Neural progenitor cell (in vitro differentiated cells): ENCODE measurements around the gene NRGN. TPM values are rescaled to one million over a fixed set of nuclear protein-coding genes. Genes with fewer than 3 reads are reported as not detected.
A peak's percentile ranks its signal among the peaks of the same experiment; 100 is the strongest.

Source experiments
- DNase-seq: peaks from one replicate; pipeline ENCODE4 v3.0.0-alpha.2; 2016; ENCODE audit warnings: low spot score
- H2AFZ ChIP-seq: fragments of 200-600 bp; sonication (generic); replicated peaks from 2 replicates; pipeline ENCODE4 v1.6.1; 2016; ENCODE audit warnings: antibody characterized with exemption
- H3F3A ChIP-seq: fragments of 200-600 bp; sonication (generic); 2 replicates; pipeline ENCODE4 v1.6.1; 2016; ENCODE audit warnings: antibody characterized with exemption, low read depth
- H3K27ac ChIP-seq: fragments of 200-600 bp; sonication (generic); 2 replicates; pipeline ENCODE4 v1.5.1; 2016; ENCODE audit warnings: mild to moderate bottlenecking
- H3K27me3 ChIP-seq: fragments of 200-600 bp; sonication (generic); 2 replicates; pipeline ENCODE4 v1.6.1; 2016; ENCODE audit warnings: mild to moderate bottlenecking, moderate library complexity
- H3K36me3 ChIP-seq: fragments of 200-600 bp; sonication (generic); 2 replicates; pipeline ENCODE4 v1.5.1; 2016
- H3K4me1 ChIP-seq: fragments of 200-600 bp; sonication (generic); 2 replicates; pipeline ENCODE4 v1.6.1; 2016; ENCODE audit warnings: mixed run types
- H3K4me2 ChIP-seq: fragments of 200-600 bp; sonication (generic); 2 replicates; pipeline ENCODE4 v1.6.1; 2016
- H3K4me3 ChIP-seq: fragments of 200-600 bp; sonication (generic); 2 replicates; pipeline ENCODE4 v1.5.1; 2016
- H3K79me2 ChIP-seq: fragments of 200-600 bp; sonication (generic); 2 replicates; pipeline ENCODE4 v1.6.1; 2016; ENCODE audit warnings: low read depth
- H3K9ac ChIP-seq: fragments of 200-600 bp; sonication (generic); 2 replicates; pipeline ENCODE4 v1.6.1; 2016
- H3K9me3 ChIP-seq: fragments of 200-600 bp; sonication (generic); 2 replicates; pipeline ENCODE4 v1.5.1; 2016; ENCODE audit warnings: low read depth
- H4K20me1 ChIP-seq: fragments of 200-600 bp; sonication (generic); 2 replicates; pipeline ENCODE4 v1.6.1; 2016; ENCODE audit warnings: low read depth
- H3K27ac Mint-ChIP-seq: 3 replicates; pipeline ENCODE4 v1.8.0; 2021; ENCODE audit warnings: mixed read lengths
- H3K27me3 Mint-ChIP-seq: 2 replicates; pipeline ENCODE4 v1.8.0; 2022; ENCODE audit warnings: low read depth, mild to moderate bottlenecking, inconsistent platforms, moderate library complexity, mixed read lengths; ENCODE audit not compliant: insufficient read depth
- H3K36me3 Mint-ChIP-seq: 3 replicates; pipeline ENCODE4 v1.8.0; 2021; ENCODE audit warnings: mixed read lengths
- H3K4me1 Mint-ChIP-seq: 3 replicates; pipeline ENCODE4 v1.8.0; 2021; ENCODE audit warnings: mixed read lengths
- H3K4me3 Mint-ChIP-seq: 3 replicates; pipeline ENCODE4 v1.8.0; 2021; ENCODE audit warnings: mild to moderate bottlenecking, moderate library complexity, mixed read lengths
- H3K9me3 Mint-ChIP-seq: 3 replicates; pipeline ENCODE4 v1.8.0; 2020; ENCODE audit warnings: mixed read lengths
- EZH2 ChIP-seq: fragments of 200-600 bp; sonication (generic); IDR thresholded peaks from 2 replicates; pipeline ENCODE4 v1.6.1; 2017; ENCODE audit warnings: antibody characterized with exemption, mild to moderate bottlenecking, moderate library complexity
- EZH2phosphoT487 ChIP-seq: fragments of 200-600 bp; sonication (generic); IDR thresholded peaks from 2 replicates; pipeline ENCODE4 v1.6.1; 2017; ENCODE audit warnings: antibody characterized with exemption
- total RNA-seq: library from RNA; depleted of rRNA; stranded (reverse); fragments of >200 nt; gene quantifications from 2 replicates; pipeline ENCODE4 v1.2.3, GENCODE V29; 2015; ENCODE audit warnings: low replicate concordance
- TF ChIP-seq, protein P1 (sequence below): fragments of 200-600 bp; sonication (generic); IDR thresholded peaks from 2 replicates; pipeline ENCODE4 v1.5.1; 2017; ENCODE audit warnings: antibody characterized with exemption, mild to moderate bottlenecking

NRGN gene
- total RNA-seq, 1 donor from 2014 or later = 0.39 TPM

DNA sequence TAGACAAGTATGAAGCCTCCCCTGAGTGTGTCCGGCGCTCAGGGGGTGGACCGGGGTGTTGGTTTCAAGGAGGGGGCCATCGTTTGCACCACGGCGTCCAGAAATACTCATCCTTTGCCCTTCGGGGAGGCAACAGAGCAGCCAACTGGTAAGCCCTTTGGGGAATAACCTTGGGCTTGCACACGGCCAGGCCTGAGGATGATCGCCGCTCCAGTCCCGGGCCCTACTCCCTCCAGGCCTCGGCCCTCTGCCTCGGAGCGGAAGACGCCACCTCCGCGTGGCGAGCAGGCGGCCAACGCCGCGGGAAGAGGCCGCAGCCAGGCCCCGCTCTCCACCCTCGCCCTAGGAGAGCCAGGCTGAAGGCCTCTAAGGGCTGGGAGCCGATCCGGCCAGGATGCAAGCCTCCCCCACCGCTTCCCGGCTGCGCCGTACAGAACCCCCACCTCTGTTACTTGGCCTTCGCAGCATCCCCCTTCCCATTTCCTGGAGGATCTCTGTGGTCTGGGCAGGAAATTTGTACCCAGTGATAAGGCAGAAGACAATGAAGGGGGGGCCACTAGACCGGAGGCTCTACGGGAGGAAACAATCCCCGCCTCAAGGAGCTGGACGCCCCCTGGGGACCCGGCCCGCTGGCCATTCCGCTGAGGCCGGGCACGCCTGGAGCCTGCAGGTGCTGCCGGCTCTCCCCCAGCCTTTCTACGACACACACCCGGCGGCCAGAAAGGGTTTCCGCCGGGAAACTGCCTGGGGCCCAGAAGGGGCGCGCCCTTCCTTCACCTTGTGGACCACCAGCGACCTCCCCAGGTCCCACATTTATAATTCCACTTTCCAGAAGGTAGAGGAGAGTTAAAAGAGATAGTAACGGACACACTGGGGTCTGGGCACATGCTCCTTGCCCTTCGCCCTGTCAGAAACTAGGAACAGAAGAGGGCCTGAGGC lies 19.8 kb downstream of the NRGN start:
- Histone ChIP-seq H3K4me3 (peak overlapping the region; percentile 44), H3K9ac (no peak overlapping the region), H3K4me1 (peaks cover 36% of the 10 kb centered on the region), H3K27ac (no peak overlapping the region), H3K4me2 (peak overlapping the region; percentile 84), H4K20me1 (peaks cover 50% of the 10 kb centered on the region), H2AFZ (peak overlapping the region; percentile 80), H3K36me3 (no peaks in the 10 kb centered on the region), H3K27me3 (peaks cover 82% of the 10 kb centered on the region), H3K79me2 (no peaks in the 10 kb centered on the region), H3F3A (peaks cover 38% of the 10 kb centered on the region), H3K9me3 (no peaks in the 10 kb centered on the region)
- Mint-ChIP-seq H3K4me3 (peak overlapping the region; percentile 84), H3K27me3 (peaks cover 59% of the 10 kb centered on the region), H3K4me1 (peaks cover 41% of the 10 kb centered on the region), H3K9me3 (no peaks in the 10 kb centered on the region), H3K36me3 (no peaks in the 10 kb centered on the region), H3K27ac (no peak overlapping the region)
- peak; percentile 85 for TF ChIP-seq EZH2
- peak; percentile 50 for TF ChIP-seq EZH2phosphoT487
- TF ChIP-seq, protein P1, sequence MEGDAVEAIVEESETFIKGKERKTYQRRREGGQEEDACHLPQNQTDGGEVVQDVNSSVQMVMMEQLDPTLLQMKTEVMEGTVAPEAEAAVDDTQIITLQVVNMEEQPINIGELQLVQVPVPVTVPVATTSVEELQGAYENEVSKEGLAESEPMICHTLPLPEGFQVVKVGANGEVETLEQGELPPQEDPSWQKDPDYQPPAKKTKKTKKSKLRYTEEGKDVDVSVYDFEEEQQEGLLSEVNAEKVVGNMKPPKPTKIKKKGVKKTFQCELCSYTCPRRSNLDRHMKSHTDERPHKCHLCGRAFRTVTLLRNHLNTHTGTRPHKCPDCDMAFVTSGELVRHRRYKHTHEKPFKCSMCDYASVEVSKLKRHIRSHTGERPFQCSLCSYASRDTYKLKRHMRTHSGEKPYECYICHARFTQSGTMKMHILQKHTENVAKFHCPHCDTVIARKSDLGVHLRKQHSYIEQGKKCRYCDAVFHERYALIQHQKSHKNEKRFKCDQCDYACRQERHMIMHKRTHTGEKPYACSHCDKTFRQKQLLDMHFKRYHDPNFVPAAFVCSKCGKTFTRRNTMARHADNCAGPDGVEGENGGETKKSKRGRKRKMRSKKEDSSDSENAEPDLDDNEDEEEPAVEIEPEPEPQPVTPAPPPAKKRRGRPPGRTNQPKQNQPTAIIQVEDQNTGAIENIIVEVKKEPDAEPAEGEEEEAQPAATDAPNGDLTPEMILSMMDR = no peak
- DNase-seq = peak; percentile 62

DNA sequence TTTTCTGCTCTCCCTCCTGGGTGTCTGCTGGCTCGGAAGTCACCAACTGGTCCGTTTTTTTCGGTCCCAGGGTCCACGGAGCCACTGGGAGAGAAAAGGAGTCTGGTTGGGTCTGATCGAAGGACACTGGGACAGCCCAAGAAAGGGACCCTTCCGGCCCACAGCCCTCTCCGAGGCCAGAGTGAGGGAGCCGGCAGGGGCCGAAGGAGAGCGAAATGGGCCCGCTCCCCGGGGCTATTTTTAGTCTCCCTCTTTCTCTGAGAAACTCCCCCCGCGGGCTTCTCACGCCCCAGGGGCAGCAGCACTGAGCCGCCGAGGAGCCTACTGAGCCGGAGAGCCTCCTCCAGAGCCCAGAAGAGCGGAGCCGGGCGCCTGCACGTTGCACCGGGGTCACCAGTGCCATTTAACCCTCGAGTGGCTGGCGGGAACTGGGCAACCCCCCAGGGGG lies 20.5 kb downstream of the NRGN start:
- H3K27ac ChIP-seq = no peak overlapping the region
- Mint-ChIP-seq H3K27ac (no peak overlapping the region), H3K9me3 (no peaks in the 10 kb centered on the region), H3K4me1 (peaks cover 36% of the 10 kb centered on the region), H3K36me3 (peaks cover 2% of the 10 kb centered on the region), H3K27me3 (peaks cover 55% of the 10 kb centered on the region), H3K4me3 (peak overlapping the region; percentile 64)
- H4K20me1 ChIP-seq = peaks cover 56% of the 10 kb centered on the region
- peak overlapping the region; percentile 44 for H3K4me3 ChIP-seq
- TF ChIP-seq, protein P1 = no peak
- TF ChIP-seq EZH2 (peak; percentile 33), EZH2phosphoT487 (peak; percentile 8)
- no peaks in the 10 kb centered on the region for H3K79me2 ChIP-seq
- H3K4me1 ChIP-seq = peaks cover 36% of the 10 kb centered on the region
- H3K36me3 ChIP-seq = no peaks in the 10 kb centered on the region
- H3K9ac ChIP-seq = no peak overlapping the region
- H3K9me3 ChIP-seq = no peaks in the 10 kb centered on the region
- peak; percentile 28 for DNase-seq
- H3K27me3 ChIP-seq = peaks cover 77% of the 10 kb centered on the region
- H3F3A ChIP-seq = peaks cover 41% of the 10 kb centered on the region
- H3K4me2 ChIP-seq = peak overlapping the region; percentile 84
- H2AFZ ChIP-seq = peak overlapping the region; percentile 35

DNA sequence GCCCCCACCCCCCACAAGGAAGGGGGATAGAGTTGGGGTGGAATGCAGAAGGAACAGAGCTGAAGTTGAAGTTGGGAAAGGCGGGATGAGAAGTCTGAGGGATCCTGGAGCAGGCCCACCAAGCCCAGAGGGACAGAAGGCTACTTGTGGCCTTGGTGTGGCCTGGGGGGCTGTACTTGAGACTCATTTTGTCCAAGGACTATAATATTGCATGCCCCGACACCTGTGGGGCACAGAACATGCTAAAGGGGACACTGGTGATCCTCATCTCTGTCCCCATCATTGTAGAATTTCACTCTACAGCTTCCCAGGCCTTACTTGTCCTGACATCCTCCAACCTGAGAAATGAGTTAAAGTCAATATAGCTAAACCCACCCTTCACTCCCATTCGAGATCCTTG lies 21.1 kb downstream of the NRGN start:
- Mint-ChIP-seq H3K4me3 (peak overlapping the region; percentile 55), H3K36me3 (peaks cover 7% of the 10 kb centered on the region), H3K9me3 (no peaks in the 10 kb centered on the region), H3K4me1 (peaks cover 36% of the 10 kb centered on the region), H3K27ac (no peak overlapping the region), H3K27me3 (peaks cover 54% of the 10 kb centered on the region)
- Histone ChIP-seq H2AFZ (no peak overlapping the region), H3K9ac (no peak overlapping the region), H4K20me1 (peaks cover 60% of the 10 kb centered on the region), H3K79me2 (no peaks in the 10 kb centered on the region), H3K4me3 (no peak overlapping the region), H3K4me1 (peaks cover 36% of the 10 kb centered on the region), H3K36me3 (no peaks in the 10 kb centered on the region), H3K27me3 (peaks cover 72% of the 10 kb centered on the region), H3F3A (peaks cover 41% of the 10 kb centered on the region), H3K4me2 (peak overlapping the region; percentile 84), H3K27ac (no peak overlapping the region), H3K9me3 (no peaks in the 10 kb centered on the region)
- TF ChIP-seq EZH2 (no peak), EZH2phosphoT487 (no peak)
- TF ChIP-seq, protein P1 = no peak
- DNase-seq = no peak
